Measurements from ENCODE around the gene TBC1D10A. TPM values are rescaled to one million over a fixed set of nuclear protein-coding genes. Genes with fewer than 3 reads are reported as not detected.

The TBC1D10A gene
- total RNA-seq, 1 experiment from 2014 or later: 18.6 TPM

GRCh38 chr22:30268331-30268730 lies 58.4 kb downstream of the TBC1D10A start:
- DNase-seq (ENCODE audit: low read depth, low spot score) (no peak), ATAC-seq (no peak)
- H3K9me3 ChIP-seq (ENCODE audit: control insufficient read depth in 1 of 2, insufficient read depth in 1 of 2, low read depth in 1 of 2, low read length in 2 of 2): no peaks in the 10 kb centered on the region
- H2AFZ ChIP-seq (ENCODE audit: low read depth, low read length, poor library complexity, severe bottlenecking): no peak overlapping the region
- intact Hi-C loops (cut with micrococcal nuclease): no loop called here
- no peak overlapping the region for H3K4me2 ChIP-seq (ENCODE audit: low read length)
- CTCF ChIA-PET: no interaction called here
- no peaks in the 10 kb centered on the region for H3K36me3 ChIP-seq (ENCODE audit: control insufficient read depth in 1 of 2, insufficient read depth in 2 of 2, low read length in 2 of 2)
- peaks cover 0 to 3% of the 10 kb centered on the region in 2 experiments; a peak in 2 of 4 replicates for H3K4me1 ChIP-seq (ENCODE audit: control insufficient read depth in 1 of 2, insufficient read depth in 2 of 2, low read length in 2 of 2)
- H4K20me1 ChIP-seq (ENCODE audit: insufficient read depth): no peaks in the 10 kb centered on the region
- BruUV-seq (replicated peaks): no TSS peak
- no peaks in the 10 kb centered on the region for H3K79me2 ChIP-seq (ENCODE audit: insufficient read depth, low read length)
- H3K27ac ChIP-seq (ENCODE audit: low read depth, low read length): no peak overlapping the region
- TF ChIP-seq EGR1 (IDR thresholded peaks at IDR 0.05; ENCODE audit: low read depth) (no peak), SIN3A (IDR thresholded peaks at IDR 0.05; ENCODE audit: low read depth) (no peak), RAD21 (IDR thresholded peaks at IDR 0.05; ENCODE audit: low read depth) (no peak), TCF7L2 (IDR thresholded peaks at IDR 0.05; ENCODE audit: borderline replicate concordance, extremely low read depth, insufficient read depth, insufficient read length) (no peak)
- TF ChIP-seq, protein P1, sequence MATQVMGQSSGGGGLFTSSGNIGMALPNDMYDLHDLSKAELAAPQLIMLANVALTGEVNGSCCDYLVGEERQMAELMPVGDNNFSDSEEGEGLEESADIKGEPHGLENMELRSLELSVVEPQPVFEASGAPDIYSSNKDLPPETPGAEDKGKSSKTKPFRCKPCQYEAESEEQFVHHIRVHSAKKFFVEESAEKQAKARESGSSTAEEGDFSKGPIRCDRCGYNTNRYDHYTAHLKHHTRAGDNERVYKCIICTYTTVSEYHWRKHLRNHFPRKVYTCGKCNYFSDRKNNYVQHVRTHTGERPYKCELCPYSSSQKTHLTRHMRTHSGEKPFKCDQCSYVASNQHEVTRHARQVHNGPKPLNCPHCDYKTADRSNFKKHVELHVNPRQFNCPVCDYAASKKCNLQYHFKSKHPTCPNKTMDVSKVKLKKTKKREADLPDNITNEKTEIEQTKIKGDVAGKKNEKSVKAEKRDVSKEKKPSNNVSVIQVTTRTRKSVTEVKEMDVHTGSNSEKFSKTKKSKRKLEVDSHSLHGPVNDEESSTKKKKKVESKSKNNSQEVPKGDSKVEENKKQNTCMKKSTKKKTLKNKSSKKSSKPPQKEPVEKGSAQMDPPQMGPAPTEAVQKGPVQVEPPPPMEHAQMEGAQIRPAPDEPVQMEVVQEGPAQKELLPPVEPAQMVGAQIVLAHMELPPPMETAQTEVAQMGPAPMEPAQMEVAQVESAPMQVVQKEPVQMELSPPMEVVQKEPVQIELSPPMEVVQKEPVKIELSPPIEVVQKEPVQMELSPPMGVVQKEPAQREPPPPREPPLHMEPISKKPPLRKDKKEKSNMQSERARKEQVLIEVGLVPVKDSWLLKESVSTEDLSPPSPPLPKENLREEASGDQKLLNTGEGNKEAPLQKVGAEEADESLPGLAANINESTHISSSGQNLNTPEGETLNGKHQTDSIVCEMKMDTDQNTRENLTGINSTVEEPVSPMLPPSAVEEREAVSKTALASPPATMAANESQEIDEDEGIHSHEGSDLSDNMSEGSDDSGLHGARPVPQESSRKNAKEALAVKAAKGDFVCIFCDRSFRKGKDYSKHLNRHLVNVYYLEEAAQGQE (IDR thresholded peaks at IDR 0.05; ENCODE audit: low read depth): no peak
- no peaks in the 10 kb centered on the region for H3K27me3 ChIP-seq (ENCODE audit: insufficient read depth, low read length)
- RAD21 ChIA-PET (ENCODE audit: low non-redundant PET in 1 of 2, low total read pairs in 2 of 2, uncharacterized antibody in 2 of 2, unreplicated experiment in 2 of 2): no interaction called here
- H3K9ac ChIP-seq (ENCODE audit: low read length): no peak overlapping the region
- no peaks in the 10 kb centered on the region for H3K9me2 ChIP-seq (ENCODE audit: insufficient read depth)
- POLR2A ChIA-PET: no interaction called here
- H3K4me3 ChIP-seq (replicated peaks in 1 of 2; ENCODE audit: low read depth in 1 of 2, low read length in 2 of 2): no peak overlapping the region

Data from HCT116 (cell line).